ENCODE data around the gene FNDC3B.
A peak's percentile ranks its signal among the peaks of the same experiment; 100 is the strongest.

The FNDC3B gene

DNA sequence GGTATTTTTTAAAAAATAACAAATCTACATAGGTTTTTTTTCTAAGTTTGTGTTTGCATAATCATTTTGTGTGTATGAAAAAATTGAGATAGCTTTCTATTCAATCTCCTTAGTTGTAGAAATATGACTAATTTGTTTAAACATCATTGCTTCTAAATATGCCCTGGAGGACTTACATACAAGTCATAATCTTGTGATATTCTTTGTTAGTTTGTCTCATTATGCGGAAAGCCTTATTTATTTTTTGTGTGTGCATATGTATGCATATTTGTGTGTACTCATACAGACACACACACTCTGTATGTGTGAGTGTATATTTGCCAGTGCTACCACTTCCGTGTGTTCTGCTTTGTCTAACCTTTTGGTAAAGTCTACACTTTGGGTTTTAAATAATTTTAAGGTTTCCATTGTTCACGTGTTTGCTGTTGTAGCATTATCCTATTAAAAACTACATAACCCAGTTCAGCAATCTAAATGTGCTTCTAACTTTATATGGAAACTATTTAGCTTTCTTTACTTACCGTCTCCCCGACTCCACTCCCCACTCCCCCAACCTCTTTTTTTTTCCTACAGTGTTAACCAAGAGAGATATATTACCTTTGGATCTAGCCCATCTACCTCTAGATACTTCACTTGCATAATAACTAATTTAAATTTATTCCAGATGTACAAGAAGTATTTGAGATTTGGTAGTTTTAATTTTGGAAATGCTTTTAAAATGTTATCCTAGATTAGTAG, 111.7 kb downstream of the FNDC3B start:
- DNase-seq (ENCODE audit: low read depth) = no peak

DNA sequence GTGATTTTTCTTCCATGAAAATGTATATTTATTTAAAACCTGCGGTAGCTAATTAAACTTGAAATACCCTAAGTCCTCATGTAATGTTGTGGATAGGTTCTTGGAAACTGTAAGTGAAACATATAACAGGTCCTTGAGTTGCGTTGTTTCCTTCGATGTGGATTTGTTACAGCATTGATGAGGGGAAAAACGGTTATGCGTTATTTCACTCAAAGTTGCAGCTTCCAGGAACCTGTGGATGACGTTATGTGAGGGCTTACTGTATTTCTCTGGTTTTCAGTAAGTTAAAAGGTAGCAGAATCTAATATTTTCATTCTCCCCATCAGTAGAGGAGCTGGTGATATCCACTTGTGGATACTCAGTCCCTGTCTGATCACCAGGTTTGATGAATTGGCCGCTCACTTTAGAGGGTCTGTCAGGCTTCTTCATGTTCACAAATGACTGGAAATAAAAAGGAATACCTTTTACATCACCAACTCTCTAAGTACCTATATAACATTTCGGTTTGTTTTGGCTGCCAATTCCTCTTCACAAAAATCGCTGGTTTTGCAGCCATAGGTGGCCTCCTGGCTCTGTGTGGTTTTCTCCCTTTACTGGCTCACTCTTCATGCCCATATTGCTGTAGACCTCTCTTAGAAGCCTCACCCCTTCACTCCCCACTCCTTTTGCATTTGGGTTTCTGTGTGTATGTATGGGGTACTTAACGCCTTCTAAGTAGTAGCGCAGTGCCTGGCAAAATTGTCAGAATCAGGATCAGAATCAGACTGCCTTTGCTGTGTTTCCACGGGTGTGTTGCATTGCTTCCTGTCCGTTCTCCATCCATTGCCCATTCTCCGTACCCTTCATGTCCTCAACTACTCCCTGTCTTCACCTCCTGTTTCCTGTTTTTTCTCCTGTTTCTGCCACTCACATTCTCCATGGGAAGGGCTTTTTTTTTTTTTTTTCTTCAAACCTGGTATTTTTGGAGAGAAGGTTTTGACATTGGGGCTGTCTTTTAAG, 112.6 kb downstream of the FNDC3B start:
- DNase-seq (ENCODE audit: low read depth) = no peak

DNA sequence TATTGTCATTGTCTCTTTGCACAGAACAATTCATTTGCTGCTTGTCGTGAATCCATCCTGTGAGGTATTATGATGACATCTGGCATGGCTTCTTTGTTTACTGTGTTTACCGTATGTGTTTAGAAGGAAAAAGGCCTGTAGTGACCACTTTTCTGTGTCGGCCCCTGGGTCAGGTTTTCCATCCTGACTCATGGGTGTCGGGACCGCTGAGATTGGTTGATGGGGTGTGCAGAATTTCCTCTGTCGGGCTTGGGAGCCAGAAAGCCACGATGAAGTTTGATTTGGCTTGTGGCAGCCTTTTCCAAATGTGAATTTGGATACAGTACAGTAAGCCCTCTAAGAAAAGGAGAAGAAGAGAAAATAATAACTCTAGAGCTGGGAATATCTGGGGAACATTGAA, 113.5 kb downstream of the FNDC3B start:
- DNase-seq (ENCODE audit: low read depth) = no peak

DNA sequence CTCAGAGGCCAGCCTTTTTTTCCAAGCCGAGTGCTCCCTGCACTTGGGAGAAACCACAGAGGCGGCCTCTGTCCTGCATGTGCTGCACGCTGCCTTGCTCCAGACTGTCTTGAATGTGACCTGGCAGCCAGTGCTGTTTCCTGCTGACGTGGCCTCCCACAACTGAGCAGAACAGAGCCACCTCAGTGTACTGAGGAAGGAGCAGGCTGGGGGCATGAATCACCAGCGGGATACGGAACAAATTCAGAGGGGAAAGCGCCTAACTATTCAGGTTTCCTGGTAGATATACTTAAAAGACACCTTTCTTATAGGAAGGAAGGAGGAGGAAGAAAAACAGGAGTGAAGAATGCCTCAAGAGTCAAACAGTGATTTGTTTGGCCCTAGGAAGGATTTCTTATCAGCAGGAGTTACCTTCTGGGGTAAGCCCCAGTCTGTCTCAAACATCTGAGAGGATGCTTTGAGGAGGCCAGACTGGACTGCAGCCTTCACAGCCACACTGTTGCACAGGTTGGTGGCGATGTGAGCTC, 114.0 kb downstream of the FNDC3B start:
- DNase-seq (ENCODE audit: low read depth) = peak; percentile 99

DNA sequence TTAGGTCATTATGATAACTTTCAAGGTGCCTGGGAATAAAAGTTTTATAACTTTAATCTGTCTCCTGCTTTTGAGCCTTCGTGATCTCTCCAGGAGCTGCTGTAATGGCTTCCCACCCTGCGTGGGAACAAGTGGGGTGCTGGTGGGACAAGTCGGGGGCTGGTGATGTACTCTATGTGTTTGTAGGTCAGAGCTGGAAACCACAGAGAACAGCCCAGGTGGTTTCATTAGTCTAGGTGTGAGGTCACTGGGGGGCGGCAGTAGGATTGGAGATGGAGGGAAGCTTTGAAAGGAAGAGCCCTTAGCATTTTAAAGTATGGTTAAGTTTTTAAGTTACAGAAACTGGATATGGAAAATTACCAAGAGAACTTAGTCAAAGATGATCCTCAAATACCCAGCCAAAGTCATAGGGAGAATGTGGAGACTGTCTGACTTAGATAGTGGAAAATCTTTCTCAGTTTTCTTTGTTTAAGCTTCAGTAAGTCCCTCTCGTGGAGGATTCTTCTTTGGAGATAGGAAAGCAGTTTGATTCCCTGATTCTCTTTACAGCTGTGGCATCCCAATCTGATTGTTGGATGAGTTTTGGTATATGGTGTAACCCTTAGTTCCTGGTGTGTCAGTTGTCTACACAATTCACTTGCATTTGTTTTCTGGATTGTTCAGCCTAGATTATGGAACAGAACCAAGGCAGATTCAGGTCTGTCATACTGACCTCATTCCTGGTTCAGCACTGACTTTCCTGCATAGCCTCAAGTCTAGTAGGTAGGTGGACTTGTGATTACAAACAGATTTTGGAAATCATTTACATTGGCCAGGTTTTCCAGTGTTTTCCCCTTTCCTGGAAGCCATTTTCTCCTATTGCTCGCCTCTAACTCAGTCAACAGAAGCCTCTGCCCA, 115.6 kb downstream of the FNDC3B start:
- DNase-seq (ENCODE audit: low read depth) = no peak

DNA sequence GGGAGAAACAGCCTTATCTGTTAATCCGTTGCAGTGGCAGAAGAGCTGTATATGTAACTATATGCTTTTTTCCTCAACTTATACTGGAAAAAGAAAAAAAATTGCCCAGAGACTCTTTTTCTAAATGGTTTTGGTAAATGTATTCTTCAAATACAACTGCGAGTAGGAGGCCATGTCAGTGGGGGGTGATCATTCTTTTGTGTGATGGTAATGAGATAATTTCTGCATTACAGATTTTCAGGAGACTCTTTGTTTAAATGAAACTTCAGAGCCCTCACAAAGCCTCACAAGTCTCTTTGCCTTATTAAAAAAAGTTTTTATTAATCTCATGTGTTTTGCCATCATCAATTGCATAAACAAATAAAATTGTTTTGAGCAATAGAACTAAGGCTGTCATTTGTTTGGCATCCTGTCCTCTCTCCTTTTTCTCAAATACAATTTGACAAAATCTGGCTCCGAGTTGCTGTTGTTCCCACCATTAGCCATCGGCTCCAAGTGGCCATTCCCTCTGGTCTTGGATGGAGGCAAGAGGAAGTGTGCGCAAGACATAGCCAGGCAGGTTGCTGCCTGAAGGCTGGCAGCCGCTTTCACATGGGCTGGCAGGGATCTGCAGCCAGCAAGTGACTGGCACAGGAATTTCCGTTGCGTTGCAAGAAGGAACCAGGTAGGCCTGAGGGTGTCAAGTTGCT, 116.7 kb downstream of the FNDC3B start:
- DNase-seq (ENCODE audit: low read depth) = no peak

DNA sequence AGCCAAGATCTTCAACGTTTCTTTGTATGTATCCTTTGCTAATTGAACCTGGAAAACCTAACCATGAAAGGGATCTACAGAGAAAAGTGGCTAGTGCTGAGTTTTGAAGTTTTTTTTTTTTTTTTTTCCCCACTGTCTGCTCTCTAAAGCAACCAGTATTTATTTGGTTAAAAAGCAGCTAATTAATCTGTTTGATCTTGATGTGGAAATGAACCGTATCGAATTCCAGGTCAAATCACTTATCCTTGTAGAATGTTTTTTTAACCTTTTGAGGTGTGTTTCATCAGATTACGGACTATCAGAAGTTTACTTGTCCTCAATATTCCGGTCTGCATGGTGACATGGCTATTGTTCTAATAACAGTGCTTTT, 117.2 kb downstream of the FNDC3B start:
- no peak for DNase-seq (ENCODE audit: low read depth)

DNA sequence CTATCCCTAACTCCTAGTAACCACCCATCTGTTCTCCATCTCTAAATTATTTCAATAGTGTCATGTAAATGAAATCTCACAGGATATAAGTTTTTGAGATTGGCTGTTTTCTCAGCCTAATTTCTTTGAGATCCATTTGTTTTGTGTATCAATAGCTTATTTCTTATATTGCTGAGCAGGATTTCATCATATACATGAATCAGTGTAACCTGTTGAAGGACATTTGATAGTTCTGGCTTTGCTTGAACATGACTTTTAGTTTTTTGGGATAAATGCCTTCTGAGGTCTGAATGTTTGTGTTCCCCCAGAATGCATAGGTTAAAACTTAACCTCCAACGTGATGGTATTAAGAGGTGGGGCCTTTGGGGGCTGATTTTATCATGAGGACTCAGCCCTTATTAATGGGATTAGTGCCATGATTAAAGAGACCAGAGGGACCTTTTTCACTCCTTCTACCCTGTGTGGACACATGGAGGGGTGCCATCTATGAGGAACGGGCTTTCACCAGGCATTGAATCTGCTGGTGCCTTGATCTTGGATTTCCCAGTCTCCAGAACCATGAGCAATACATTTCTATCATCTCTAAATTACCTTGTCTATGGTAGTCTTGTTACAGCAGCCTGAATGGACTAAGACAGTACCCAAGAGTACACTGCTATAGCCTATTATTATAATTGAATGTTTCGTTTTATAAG, 118.3 kb downstream of the FNDC3B start:
- DNase-seq (ENCODE audit: low read depth) = no peak

DNA sequence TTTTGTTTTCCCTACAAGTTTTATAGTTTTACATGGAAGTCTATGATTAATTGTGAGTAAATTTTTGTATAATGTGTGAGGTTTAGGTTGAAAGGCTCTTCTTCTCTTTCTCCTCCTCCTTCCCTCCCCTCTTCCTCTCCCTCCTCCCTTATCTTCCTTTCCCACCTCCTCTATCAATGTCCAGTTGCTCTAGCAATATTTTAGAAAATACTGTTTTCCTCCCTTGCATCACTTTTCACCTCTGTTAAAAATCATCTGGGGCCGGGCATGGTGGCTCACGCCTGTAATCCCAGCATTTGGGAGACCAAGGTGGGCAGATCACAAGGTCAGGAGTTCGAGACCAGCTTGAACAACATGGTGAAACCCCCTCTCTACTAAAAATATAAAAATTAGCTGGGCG, 119.4 kb downstream of the FNDC3B start:
- DNase-seq (ENCODE audit: low read depth) = no peak

DNA sequence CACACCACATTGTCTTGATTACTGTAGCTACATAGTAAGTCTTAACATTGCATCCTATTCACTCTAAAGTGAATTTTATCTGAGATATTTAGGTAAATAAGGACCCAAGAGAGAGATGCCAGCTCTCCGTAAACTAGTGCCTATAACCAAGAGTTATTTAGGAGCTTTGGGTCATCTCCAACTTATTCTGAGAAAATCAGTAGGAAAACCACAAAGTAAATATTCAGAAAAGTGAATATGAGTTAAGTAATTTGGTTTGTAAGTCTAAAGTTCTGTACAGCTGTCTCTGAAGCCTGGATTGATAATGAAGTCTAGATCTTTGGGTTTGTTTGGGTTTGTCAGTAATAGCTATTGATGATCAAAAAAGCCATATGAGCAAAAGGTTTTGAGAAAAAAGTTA, 120.0 kb downstream of the FNDC3B start:
- no peak for DNase-seq (ENCODE audit: low read depth)

DNA sequence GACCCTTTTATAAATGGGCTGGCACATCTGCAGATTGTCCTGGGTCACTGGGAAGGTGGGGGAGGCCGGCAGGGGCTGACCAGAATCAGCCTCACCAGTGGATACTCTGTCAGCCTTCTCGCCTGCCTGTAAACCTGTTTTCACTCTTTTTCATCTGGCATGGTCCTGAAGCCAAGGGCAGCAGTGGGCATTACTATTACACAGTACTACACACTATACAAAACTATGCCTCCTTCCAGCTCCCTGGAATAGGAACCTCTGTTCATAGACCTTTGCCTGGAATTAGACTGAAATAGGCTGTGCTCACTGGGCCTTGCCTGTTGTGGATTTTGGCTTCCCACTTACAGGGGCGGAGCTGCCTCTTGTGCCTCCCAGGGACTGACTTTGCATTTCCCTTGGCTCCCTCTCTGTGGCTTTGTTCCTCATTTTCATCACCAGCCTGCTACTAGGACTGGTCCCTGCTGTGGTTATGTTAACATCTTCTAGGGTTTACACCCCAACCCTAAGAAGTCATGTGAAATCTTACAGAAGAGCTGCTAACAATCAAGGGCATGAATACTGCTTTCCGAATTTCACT, 120.7 kb downstream of the FNDC3B start:
- DNase-seq (ENCODE audit: low read depth) = no peak

DNA sequence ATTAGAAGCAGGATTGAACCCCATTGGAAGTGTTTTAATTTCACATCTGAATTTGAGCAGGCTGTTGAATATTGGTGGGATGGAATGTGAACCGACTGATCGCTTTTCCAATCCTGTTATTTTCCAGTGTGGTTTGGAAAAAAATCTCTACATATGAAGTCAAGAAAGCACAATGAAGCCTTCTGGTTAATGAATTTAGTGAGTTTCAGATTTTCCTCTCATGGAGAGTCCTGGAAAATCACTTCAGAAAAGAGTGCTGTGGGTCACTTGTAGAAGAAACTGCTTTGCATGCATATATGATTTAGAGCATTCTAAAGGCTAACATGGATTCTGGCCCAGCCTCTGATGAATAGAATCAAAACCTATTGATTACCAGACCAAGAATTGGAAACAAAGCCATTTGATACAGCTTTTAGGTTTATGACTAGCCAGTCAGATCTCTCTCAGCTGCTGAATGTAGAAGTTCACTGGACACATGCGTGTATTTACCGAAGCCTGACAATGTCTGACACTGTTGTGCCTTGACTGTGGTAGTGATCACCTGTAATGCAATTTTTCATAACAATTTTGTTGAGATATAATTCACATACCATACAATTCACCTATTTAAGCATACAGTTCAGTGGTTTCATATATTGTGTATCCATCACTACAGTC, 121.9 kb downstream of the FNDC3B start:
- no peak for DNase-seq (ENCODE audit: low read depth)

DNA sequence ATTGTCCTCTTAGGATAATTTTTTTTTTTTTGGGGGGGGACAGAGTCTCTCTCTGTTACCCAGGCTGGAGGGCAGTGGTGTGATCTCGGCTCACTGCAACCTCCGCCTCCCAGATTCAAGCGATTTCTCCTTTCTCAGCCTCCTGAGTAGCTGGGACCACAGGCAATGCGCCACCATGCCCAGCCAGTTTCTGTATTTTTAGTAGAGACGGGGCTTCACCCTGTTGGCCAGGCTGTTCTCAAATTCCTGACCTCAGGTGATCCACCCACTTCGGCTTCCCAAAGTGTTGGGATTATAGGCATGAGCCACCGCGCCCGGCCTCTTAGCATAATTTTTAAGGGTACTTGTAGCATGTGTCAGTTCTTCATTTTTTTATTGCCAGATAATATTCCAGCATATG, 122.6 kb downstream of the FNDC3B start:
- no peak for DNase-seq (ENCODE audit: low read depth)

DNA sequence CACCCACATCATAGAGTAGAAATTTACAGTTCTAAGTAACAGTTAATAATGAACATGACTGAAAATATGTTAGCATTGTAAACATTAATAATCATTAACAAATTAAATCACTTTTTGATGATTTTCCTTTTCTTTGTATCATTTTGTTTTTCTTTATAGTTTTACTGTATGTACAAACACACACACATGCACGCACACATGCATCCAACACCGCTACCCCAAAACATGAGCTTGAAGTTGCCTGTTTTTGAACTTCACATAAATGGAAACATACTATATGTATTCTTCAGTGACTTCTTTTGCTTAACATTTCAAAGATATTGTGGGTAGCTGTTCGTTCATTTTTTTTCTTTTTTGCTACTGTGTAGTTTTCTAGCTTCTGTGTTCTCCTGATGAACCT, 123.9 kb downstream of the FNDC3B start:
- no peak for DNase-seq (ENCODE audit: low read depth)

DNA sequence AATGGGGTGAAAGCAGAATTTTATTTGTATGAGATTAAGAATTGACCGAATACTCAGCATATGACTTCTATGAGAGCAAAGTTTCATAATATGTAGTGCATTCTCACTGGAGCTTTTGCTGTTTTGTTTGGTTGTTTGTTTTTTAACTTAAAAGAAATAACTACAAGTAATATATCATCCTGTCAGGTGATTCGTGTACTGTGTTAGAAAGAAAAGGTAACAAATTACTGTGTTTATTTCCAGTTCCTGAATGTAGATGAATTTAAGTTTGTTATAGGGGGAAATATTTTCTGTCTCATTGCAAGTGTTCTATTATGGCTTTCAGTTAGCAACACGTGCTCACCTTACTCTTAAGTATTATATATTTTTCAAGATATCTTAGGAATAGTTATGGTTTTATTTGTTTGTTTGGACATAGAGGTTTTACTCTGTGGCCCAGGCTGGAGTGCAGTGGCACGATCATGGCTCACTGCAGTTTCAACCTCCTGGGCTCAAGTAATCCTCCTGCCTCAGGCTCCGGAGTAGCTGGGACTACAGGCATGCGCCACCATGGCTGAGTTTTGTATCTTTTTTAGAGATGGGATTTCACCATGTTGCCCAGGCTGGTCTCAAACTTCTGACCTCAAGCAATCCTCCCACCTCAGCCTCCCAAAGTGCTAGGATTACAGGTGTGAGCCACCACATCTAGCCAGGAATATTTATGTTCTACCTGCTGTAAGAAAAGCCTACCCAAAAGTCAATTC, 125.4 kb downstream of the FNDC3B start:
- no peak for DNase-seq (ENCODE audit: low read depth)

DNA sequence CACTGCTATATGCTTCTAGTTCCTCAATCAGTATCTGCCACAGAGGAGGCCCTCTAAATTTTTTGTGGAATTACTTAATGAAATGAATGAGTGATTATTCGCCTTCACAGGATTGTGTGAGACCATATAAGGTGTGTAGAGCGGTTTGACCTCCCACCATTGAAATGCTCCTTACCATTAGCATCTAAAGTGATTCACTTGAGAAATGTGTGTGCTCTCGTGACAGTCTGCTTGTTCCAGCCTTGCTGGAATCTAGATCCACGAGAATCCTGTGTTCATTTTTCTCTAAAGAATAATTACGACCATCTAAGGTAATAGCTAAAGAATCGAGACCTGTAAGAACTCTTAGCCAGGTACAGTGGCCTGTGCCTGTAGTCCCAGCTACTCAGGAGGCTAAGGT, 126.9 kb downstream of the FNDC3B start:
- no peak for DNase-seq (ENCODE audit: low read depth)

DNA sequence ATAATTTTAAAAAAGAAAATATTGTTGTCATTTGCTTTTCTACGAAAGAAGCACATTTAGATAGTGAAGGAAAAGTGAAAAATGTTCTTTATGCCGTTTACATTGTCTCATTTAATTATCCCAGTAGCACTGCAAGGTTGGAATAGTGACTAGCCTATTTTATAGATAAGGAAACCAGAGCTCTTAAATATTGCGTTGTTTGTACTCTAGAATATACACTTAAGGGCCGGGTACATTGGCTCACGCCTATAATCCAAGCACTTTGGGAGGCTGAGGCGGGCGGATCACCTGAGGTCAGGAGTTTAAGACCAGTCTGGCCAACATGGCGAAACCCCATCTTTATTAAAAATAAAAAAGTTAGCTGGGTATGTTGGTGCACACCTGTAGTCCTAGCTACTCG, 127.5 kb downstream of the FNDC3B start:
- no peak for DNase-seq (ENCODE audit: low read depth)

DNA sequence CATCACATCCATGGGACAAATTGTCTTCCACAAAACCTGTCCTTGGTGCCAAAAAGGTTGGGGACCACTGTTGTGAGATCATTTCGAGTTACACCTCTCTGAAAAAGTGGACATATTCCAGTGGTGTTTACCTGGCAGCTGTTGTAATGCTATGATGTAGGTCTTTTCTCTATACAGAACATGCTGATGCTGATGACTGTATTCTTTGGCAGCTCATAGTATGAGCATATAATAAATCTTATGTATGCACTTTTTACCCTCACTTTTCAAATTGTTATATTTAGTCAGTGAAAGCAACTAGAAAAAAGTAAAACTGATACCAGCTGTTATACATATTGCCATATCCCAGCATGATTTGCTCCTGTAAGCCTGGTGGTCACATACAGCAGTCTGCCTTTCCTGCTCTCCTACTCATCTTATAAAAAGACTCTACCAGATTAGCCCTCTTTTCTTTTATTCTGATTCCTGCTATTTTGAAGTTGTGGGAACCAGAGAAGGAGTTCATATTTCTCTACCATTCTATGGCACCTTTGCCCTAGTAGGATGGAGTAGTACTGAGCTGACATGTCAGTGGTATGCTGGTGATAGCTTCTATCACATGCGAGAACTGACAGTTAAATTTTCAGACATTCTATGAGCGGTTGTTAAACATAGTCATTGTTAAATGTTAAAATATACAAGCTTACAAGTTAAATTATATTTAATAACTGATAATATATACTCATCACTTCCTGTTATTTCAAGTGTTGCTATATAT, 128.7 kb downstream of the FNDC3B start:
- no peak for DNase-seq (ENCODE audit: low read depth)

Measured in non-pigmented ciliary epithelial cell (primary cell).